Measurements from ENCODE around the gene ABHD3.
"Not testable (repeated sequence)": the region's sequence is repeated elsewhere in the genome, so short reads cannot be mapped to it uniquely, and the experiment has no call there.

Gene ABHD3

DNA sequence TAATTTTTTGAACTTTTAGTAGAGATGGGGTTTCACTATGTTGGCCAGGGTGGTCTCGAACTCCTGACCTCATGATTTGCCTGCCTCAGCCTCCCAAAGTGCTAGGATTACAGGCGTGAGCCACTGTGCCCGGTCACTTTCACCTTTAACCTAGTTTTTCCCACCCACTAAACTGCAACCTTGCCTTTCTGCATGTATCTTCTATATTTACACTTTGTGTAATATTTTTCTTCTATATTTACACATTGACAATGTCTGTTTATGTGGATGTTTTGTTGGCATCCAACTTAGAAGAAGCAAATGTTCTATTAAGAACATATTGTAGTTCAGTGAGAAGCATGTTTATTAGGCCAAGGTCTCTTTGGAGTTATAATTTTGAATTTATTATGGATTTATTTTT is 65.8 kb downstream of the ABHD3 start:
- DNase-seq, result no peak

DNA sequence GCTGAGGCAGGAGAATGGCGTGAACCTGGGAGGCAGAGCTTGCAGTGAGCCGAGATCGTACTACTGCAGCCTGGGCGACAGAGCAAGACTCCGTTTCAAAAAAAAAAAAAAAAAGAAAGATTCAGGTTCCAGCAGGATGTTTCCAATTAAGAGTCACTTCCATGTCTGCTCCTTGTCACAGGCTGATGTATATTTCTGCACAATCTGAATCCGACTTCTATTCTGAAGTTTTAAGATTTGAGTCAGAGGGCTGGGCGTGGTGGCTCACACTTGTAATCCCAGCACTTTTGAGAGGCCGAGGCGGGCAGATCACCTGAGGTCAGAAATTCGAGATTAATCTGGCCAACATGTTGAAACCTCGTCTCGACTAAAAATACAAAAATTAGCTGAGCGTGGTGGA is 67.8 kb downstream of the ABHD3 start:
- no peak for DNase-seq

DNA sequence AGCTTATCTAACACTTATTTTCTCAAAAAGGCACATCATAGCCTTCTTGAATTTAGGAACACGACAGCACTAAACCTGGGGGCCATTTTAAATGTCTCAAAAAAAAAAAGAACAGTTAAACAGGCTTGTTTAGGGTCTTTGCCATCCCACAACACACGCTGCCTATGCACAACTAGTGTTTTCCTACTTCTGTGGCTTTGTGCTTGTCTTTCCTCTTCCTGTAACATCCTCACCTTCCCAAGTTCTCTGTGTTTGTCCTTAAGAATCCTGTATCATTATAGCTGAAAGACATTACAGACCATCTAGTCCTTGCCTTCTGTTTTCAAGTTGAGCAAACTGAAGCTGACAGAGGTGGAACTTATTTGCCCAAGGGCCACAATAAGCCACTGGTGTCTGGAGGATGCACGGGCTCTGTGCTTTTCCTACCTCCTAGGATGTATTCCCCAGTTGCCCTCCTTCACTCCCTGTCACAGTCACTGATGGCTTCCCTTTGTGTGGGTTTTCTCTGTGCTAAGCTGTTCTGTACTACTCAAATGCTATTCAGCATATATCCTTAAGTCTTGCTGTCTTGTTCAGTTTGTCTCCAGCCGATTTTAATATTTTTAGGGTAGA is 69.9 kb downstream of the ABHD3 start:
- no peak for DNase-seq

GRCh38 chr18:21632393-21632792 is 72.2 kb downstream of the ABHD3 start:
- no peak for DNase-seq

DNA sequence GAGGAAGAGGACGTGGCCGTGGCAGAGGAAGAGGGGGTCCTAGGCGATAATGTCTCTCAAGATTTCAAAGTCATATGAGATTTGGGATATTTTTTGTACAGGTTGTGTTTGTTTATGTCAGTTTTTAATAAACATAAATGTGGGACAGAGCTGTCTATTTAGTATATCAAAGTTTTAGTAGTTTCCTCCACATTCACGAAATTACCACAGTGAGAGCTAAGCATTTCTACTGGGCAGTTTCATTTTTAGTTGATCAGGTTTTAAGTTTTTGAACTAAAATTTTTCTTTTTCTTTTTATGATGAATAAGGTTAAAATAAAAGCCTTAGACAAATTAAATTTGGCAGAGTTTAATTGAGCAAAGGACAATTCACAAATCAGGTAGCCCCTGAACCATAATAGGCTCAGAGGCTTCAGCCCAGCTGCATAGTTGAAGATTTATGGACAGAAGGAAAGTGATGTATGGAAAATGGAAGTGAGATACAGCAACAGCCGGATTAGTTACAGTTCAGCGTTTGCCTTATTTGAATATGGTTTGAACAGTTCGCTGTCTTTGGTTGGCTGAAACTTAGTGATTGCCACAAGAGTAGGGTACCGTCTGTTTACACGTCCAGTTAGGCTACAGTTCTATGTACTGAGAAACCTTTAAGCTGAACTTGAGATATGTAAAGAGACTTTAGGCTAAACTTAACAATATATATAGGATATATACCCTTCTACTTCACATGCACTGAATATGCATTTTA is 75.3 kb downstream of the ABHD3 start:
- no peak for DNase-seq

- DNase-seq, result not testable (repeated sequence)
These were observed 82.9 kb downstream of the ABHD3 start for GRCh38 chr18:21621640-21622039.

- peak; percentile 81 for DNase-seq
These were observed 92.2 kb downstream of the ABHD3 start, which contains the start of gene SNRPD1 for GRCh38 chr18:21612125-21613039. Gene SNRPD1 (plus strand): TSS chr18:21612314. CDS start chr18:21612430, 116 bp downstream.

DNA sequence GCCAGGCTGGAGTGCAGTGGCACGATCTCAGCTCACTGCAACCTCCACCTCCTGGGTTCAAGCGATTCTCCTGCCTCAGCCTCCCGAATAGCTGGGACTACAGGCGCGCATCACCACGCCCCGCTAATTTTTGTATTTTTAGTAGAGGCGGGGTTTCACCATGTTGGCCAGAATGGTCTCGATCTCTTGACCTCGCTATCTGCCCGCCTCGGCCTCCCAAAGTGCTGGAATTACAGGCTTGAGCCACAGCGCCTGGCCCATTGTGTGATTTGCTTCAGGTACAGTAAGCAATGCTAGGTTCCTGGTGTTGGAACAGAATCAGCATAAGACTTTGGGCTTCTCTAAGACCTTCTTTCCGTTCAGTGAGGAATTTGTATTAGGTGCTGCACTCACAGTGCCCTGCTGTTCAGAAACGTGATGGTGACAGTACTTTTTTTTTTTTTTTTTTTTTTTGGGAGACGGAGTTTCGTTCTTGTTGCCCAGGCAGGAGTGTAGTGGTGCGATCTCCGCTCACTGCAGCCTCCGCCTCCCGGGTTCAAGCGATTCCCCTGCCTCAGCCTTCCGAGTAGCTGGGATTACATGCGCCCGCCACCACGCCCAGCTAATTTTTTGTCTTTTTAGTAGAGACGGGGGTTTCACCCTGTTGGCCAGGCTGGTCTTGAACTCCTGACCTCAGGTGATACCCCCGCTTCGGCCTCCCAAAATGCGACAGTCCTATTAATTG is 93.0 kb downstream of the ABHD3 start:
- DNase-seq, result not testable (repeated sequence)

DNA sequence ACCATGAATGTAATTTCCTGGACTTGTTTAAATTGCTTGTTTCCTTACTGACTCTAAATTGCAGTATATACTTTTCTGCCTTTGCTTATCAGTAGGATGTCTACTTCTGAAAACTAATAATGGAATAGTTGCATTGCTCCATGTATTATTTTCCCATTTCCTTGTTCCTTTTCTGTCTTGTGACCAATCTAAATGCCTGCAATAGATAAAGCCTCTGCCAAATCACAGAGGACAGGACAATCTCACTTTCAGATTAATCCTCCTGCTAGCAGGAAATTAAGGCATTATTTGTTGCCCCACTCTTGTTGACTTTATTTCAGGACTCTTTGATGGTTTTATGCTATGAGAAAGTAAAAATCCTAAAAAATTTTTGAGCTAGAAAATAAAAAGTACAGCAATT is 99.4 kb downstream of the ABHD3 start:
- DNase-seq, result no peak

GRCh38 chr18:21604671-21605070 is 99.9 kb downstream of the ABHD3 start:
- DNase-seq, result no peak

DNA sequence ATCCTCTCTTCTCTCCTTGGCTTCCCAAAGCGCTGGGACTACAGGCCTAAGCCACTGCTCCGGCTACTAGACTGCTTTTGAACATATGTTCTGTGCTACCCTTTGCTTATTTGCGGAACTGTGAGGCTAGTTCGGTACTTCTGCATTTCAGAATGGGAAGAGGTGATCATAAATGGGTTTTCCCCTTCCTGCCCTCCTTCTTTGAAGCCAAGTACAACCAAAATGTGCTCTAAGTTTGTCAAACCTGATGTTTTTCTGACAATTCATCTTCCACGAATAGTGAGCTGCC is 102.3 kb downstream of the ABHD3 start:
- no peak for DNase-seq

Data from GF-D8 (cell line).